ENCODE results near the gene ABCA1.
"Not testable (repeated sequence)": the region's sequence is repeated elsewhere in the genome, so short reads cannot be mapped to it uniquely, and the experiment has no call there.

The ABCA1 gene

GRCh38 chr9:104779334-104779733, 148.6 kb downstream of the ABCA1 start:
- no peaks in the 10 kb centered on the region for H3K9me3 ChIP-seq (ENCODE audit: low read length)

GRCh38 chr9:104778802-104779201, 149.2 kb downstream of the ABCA1 start:
- Histone ChIP-seq H3K4me1 (ENCODE audit: insufficient read depth, low read length) (no peaks in the 10 kb centered on the region), H2AFZ (ENCODE audit: low read depth, low read length) (no peak overlapping the region), H3K4me3 (ENCODE audit: low read length) (no peak overlapping the region), H3K9me3 (ENCODE audit: low read length) (no peaks in the 10 kb centered on the region), H3K36me3 (ENCODE audit: insufficient read depth, low read length) (peaks cover 10% of the 10 kb centered on the region), H3K27me3 (ENCODE audit: insufficient read depth, low read length) (no peaks in the 10 kb centered on the region)

More at GRCh38 chr9:104779334-104779733, 148.6 kb downstream of the ABCA1 start:
- Histone ChIP-seq H3K4me3 (ENCODE audit: low read length) (no peak overlapping the region), H3K4me1 (ENCODE audit: insufficient read depth, low read length) (no peaks in the 10 kb centered on the region), H3K36me3 (ENCODE audit: insufficient read depth, low read length) (peaks cover 16% of the 10 kb centered on the region), H2AFZ (ENCODE audit: low read depth, low read length) (no peak overlapping the region), H3K27me3 (ENCODE audit: insufficient read depth, low read length) (no peaks in the 10 kb centered on the region)

- H3K36me3 ChIP-seq (ENCODE audit: insufficient read depth, low read length), result no peaks in the 10 kb centered on the region
- no peak overlapping the region for H3K4me3 ChIP-seq (ENCODE audit: low read length)
- no peaks in the 10 kb centered on the region for H3K4me1 ChIP-seq (ENCODE audit: insufficient read depth, low read length)
- no peaks in the 10 kb centered on the region for H3K9me3 ChIP-seq (ENCODE audit: low read length)
- H2AFZ ChIP-seq (ENCODE audit: low read depth, low read length), result no peak overlapping the region
- no peaks in the 10 kb centered on the region for H3K27me3 ChIP-seq (ENCODE audit: insufficient read depth, low read length)
These were observed 151.2 kb downstream of the ABCA1 start for GRCh38 chr9:104776797-104777196.

- Histone ChIP-seq H2AFZ (ENCODE audit: low read depth, low read length) (no peak overlapping the region), H3K4me1 (ENCODE audit: insufficient read depth, low read length) (no peaks in the 10 kb centered on the region), H3K27me3 (ENCODE audit: insufficient read depth, low read length) (no peaks in the 10 kb centered on the region), H3K9me3 (ENCODE audit: low read length) (no peaks in the 10 kb centered on the region), H3K36me3 (ENCODE audit: insufficient read depth, low read length) (no peaks in the 10 kb centered on the region), H3K4me3 (ENCODE audit: low read length) (no peak overlapping the region)
These were observed 152.0 kb downstream of the ABCA1 start for GRCh38 chr9:104775976-104776375.

- H3K9me3 ChIP-seq (ENCODE audit: low read length), result no peaks in the 10 kb centered on the region
- no peaks in the 10 kb centered on the region for H3K4me1 ChIP-seq (ENCODE audit: insufficient read depth, low read length)
- H2AFZ ChIP-seq (ENCODE audit: low read depth, low read length), result no peak overlapping the region
- no peaks in the 10 kb centered on the region for H3K27me3 ChIP-seq (ENCODE audit: insufficient read depth, low read length)
- no peak overlapping the region for H3K4me3 ChIP-seq (ENCODE audit: low read length)
- H3K36me3 ChIP-seq (ENCODE audit: insufficient read depth, low read length), result no peaks in the 10 kb centered on the region
These were observed 152.4 kb downstream of the ABCA1 start for GRCh38 chr9:104775574-104775936.

- no peaks in the 10 kb centered on the region for H3K4me1 ChIP-seq (ENCODE audit: insufficient read depth, low read length)
These were observed 153.0 kb downstream of the ABCA1 start for GRCh38 chr9:104774831-104775573.

GRCh38 chr9:104774132-104774531, 153.8 kb downstream of the ABCA1 start:
- Histone ChIP-seq H2AFZ (ENCODE audit: low read depth, low read length) (no peak overlapping the region), H3K36me3 (ENCODE audit: insufficient read depth, low read length) (no peaks in the 10 kb centered on the region), H3K27me3 (ENCODE audit: insufficient read depth, low read length) (no peaks in the 10 kb centered on the region), H3K4me1 (ENCODE audit: insufficient read depth, low read length) (no peaks in the 10 kb centered on the region), H3K9me3 (ENCODE audit: low read length) (no peaks in the 10 kb centered on the region), H3K4me3 (ENCODE audit: low read length) (no peak overlapping the region)

More at GRCh38 chr9:104774831-104775573, 153.0 kb downstream of the ABCA1 start:
- Histone ChIP-seq H3K36me3 (ENCODE audit: insufficient read depth, low read length) (no peaks in the 10 kb centered on the region), H3K4me3 (ENCODE audit: low read length) (no peak overlapping the region), H3K9me3 (ENCODE audit: low read length) (no peaks in the 10 kb centered on the region), H3K27me3 (ENCODE audit: insufficient read depth, low read length) (no peaks in the 10 kb centered on the region), H2AFZ (ENCODE audit: low read depth, low read length) (no peak overlapping the region)

GRCh38 chr9:104772714-104773510, 155.0 kb downstream of the ABCA1 start:
- H3K4me3 ChIP-seq (ENCODE audit: low read length), result no peak overlapping the region
- no peaks in the 10 kb centered on the region for H3K9me3 ChIP-seq (ENCODE audit: low read length)
- no peaks in the 10 kb centered on the region for H3K36me3 ChIP-seq (ENCODE audit: insufficient read depth, low read length)
- no peaks in the 10 kb centered on the region for H3K4me1 ChIP-seq (ENCODE audit: insufficient read depth, low read length)
- H2AFZ ChIP-seq (ENCODE audit: low read depth, low read length), result no peak overlapping the region
- H3K27me3 ChIP-seq (ENCODE audit: insufficient read depth, low read length), result no peaks in the 10 kb centered on the region

GRCh38 chr9:104769655-104770054, 158.3 kb downstream of the ABCA1 start:
- no peak overlapping the region for H2AFZ ChIP-seq (ENCODE audit: low read depth, low read length)
- H3K27me3 ChIP-seq (ENCODE audit: insufficient read depth, low read length), result no peaks in the 10 kb centered on the region
- H3K4me1 ChIP-seq (ENCODE audit: insufficient read depth, low read length), result no peaks in the 10 kb centered on the region
- no peaks in the 10 kb centered on the region for H3K36me3 ChIP-seq (ENCODE audit: insufficient read depth, low read length)
- no peaks in the 10 kb centered on the region for H3K9me3 ChIP-seq (ENCODE audit: low read length)
- no peak overlapping the region for H3K4me3 ChIP-seq (ENCODE audit: low read length)

GRCh38 chr9:104769029-104769428, 158.9 kb downstream of the ABCA1 start:
- not testable (repeated sequence) for H2AFZ ChIP-seq (ENCODE audit: low read depth, low read length); H3K4me3 ChIP-seq (ENCODE audit: low read length); H3K4me1 ChIP-seq (ENCODE audit: insufficient read depth, low read length); H3K9me3 ChIP-seq (ENCODE audit: low read length); H3K27me3 ChIP-seq (ENCODE audit: insufficient read depth, low read length); H3K36me3 ChIP-seq (ENCODE audit: insufficient read depth, low read length)

GRCh38 chr9:104767507-104767906, 160.4 kb downstream of the ABCA1 start:
- H2AFZ ChIP-seq (ENCODE audit: low read depth, low read length), result no peak overlapping the region
- no peaks in the 10 kb centered on the region for H3K27me3 ChIP-seq (ENCODE audit: insufficient read depth, low read length)
- H3K36me3 ChIP-seq (ENCODE audit: insufficient read depth, low read length), result no peaks in the 10 kb centered on the region
- no peak overlapping the region for H3K4me3 ChIP-seq (ENCODE audit: low read length)
- no peaks in the 10 kb centered on the region for H3K9me3 ChIP-seq (ENCODE audit: low read length)
- H3K4me1 ChIP-seq (ENCODE audit: insufficient read depth, low read length), result no peaks in the 10 kb centered on the region

- no peaks in the 10 kb centered on the region for H3K4me1 ChIP-seq (ENCODE audit: insufficient read depth, low read length)
- no peaks in the 10 kb centered on the region for H3K9me3 ChIP-seq (ENCODE audit: low read length)
- no peaks in the 10 kb centered on the region for H3K27me3 ChIP-seq (ENCODE audit: insufficient read depth, low read length)
- H2AFZ ChIP-seq (ENCODE audit: low read depth, low read length), result no peak overlapping the region
- no peaks in the 10 kb centered on the region for H3K36me3 ChIP-seq (ENCODE audit: insufficient read depth, low read length)
- H3K4me3 ChIP-seq (ENCODE audit: low read length), result no peak overlapping the region
These were observed 161.9 kb downstream of the ABCA1 start for GRCh38 chr9:104766025-104766424.

- Histone ChIP-seq H3K4me1 (ENCODE audit: insufficient read depth, low read length) (no peaks in the 10 kb centered on the region), H3K4me3 (ENCODE audit: low read length) (no peak overlapping the region), H3K27me3 (ENCODE audit: insufficient read depth, low read length) (no peaks in the 10 kb centered on the region), H3K9me3 (ENCODE audit: low read length) (no peaks in the 10 kb centered on the region), H3K36me3 (ENCODE audit: insufficient read depth, low read length) (no peaks in the 10 kb centered on the region), H2AFZ (ENCODE audit: low read depth, low read length) (no peak overlapping the region)
These were observed 162.8 kb downstream of the ABCA1 start for GRCh38 chr9:104765138-104765537.
